Measurements from ENCODE around the gene CREB3L4. TPM values are rescaled to one million over a fixed set of nuclear protein-coding genes. Genes with fewer than 3 reads are reported as not detected.
A peak's percentile ranks its signal among the peaks of the same experiment; 100 is the strongest.

Gene CREB3L4
- total RNA-seq, 3 donors from 2014 or later, result 9.9 to 26.9 (median 23.0) TPM

GRCh38 chr1:153940756-153941155 lies 26.9 kb upstream of the CREB3L4 start:
- ATAC-seq (no peak), DNase-seq (no peak)
- intact Hi-C loops (cut with DNase I, micrococcal nuclease), result loop anchor here in 1 of 2 donors (10.0 kb wide), 2 partner anchors 116 to 146 kb away; no protein-coding TSS in a partner anchor
- H3K4me1 ChIP-seq (ENCODE audit: low read depth), result peaks cover 9% of the 10 kb centered on the region
- H3K36me3 ChIP-seq (ENCODE audit: low read depth), result peaks cover 4% of the 10 kb centered on the region
- H3K4me3 ChIP-seq, result no peak overlapping the region
- H3K9me3 ChIP-seq, result no peaks in the 10 kb centered on the region
- no peak for TF ChIP-seq CTCF (IDR thresholded peaks at IDR 0.05)

- Histone ChIP-seq H3K4me1 (ENCODE audit: low read depth) (peaks cover 13% of the 10 kb centered on the region), H3K36me3 (ENCODE audit: low read depth) (no peaks in the 10 kb centered on the region), H3K4me3 (no peak overlapping the region), H3K9me3 (no peaks in the 10 kb centered on the region)
- DNase-seq (no peak), ATAC-seq (no peak)
- intact Hi-C loops (cut with DNase I, micrococcal nuclease), result loop anchor here in 1 of 2 donors (10.0 kb wide), 2 partner anchors 117 to 147 kb away; no protein-coding TSS in a partner anchor
- no peak for TF ChIP-seq CTCF (IDR thresholded peaks at IDR 0.05)
These were observed 25.6 kb upstream of the CREB3L4 start for GRCh38 chr1:153941826-153942725.

- Histone ChIP-seq H3K4me1 (ENCODE audit: low read depth) (peaks cover 13% of the 10 kb centered on the region), H3K4me3 (no peak overlapping the region), H3K9me3 (no peaks in the 10 kb centered on the region), H3K36me3 (ENCODE audit: low read depth) (no peaks in the 10 kb centered on the region)
- DNase-seq, result no peak
- intact Hi-C loops (cut with DNase I, micrococcal nuclease), result loop anchor here in 1 of 2 donors (10.0 kb wide), 2 partner anchors 118 to 148 kb away; no protein-coding TSS in a partner anchor
- no peak for ATAC-seq
- TF ChIP-seq CTCF (IDR thresholded peaks at IDR 0.05), result no peak
These were observed 24.7 kb upstream of the CREB3L4 start for GRCh38 chr1:153942766-153943549.

GRCh38 chr1:153944005-153944826 lies 23.5 kb upstream of the CREB3L4 start:
- Histone ChIP-seq H3K4me1 (ENCODE audit: low read depth) (peaks cover 13% of the 10 kb centered on the region), H3K4me3 (no peak overlapping the region), H3K9me3 (no peaks in the 10 kb centered on the region), H3K36me3 (ENCODE audit: low read depth) (no peaks in the 10 kb centered on the region)
- peak in 1 of 3 donors; percentile 41 for DNase-seq
- intact Hi-C loops (cut with DNase I, micrococcal nuclease), result loop anchor here in 1 of 2 donors (10.0 kb wide), 2 partner anchors 119 to 149 kb away; no protein-coding TSS in a partner anchor
- TF ChIP-seq CTCF (IDR thresholded peaks at IDR 0.05), result no peak
- no peak for ATAC-seq

GRCh38 chr1:153944827-153945117 lies 22.9 kb upstream of the CREB3L4 start:
- Histone ChIP-seq H3K9me3 (no peaks in the 10 kb centered on the region), H3K4me3 (no peak overlapping the region), H3K4me1 (ENCODE audit: low read depth) (peaks cover 13% of the 10 kb centered on the region), H3K36me3 (ENCODE audit: low read depth) (no peaks in the 10 kb centered on the region)
- intact Hi-C loops (cut with DNase I, micrococcal nuclease), result loop anchor here in 1 of 2 donors (10.0 kb wide), 2 partner anchors 120 to 150 kb away; no protein-coding TSS in a partner anchor
- no peak for TF ChIP-seq CTCF (IDR thresholded peaks at IDR 0.05)
- DNase-seq, result peak in 1 of 3 donors; percentile 26
- ATAC-seq, result no peak
